Tibial artery (tissue), 4 donors: ENCODE results near the gene GRAMD2B.
A peak's percentile ranks its signal among the peaks of the same experiment; 100 is the strongest.

Experiments
- DNase-seq, 2 donors: peaks; one replicate each; pipeline ENCODE4 v3.0.0-alpha.2; 2019
- H3K27ac ChIP-seq, 2 donors: fragments of 200-600 bp; sonication (generic) in 1 of 2; 1 replicate in 1 of 2; 2 replicates in 1 of 2; pipeline ENCODE4 v1.5.1; 2018 to 2019; ENCODE audit warnings: mild to moderate bottlenecking in 1 of 2
- H3K27me3 ChIP-seq, 2 donors: fragments of 200-600 bp; sonication (generic) in 1 of 2; one replicate each; pipeline versions ENCODE4 v1.5.1 to v1.6.0; 2016 to 2019
- H3K36me3 ChIP-seq, 3 donors: fragments of 200-600 bp; sonication (generic) in 2 of 3; one replicate each; pipeline ENCODE4 v1.5.1; 2016 to 2019; ENCODE audit warnings: mild to moderate bottlenecking in 2 of 3
- H3K4me1 ChIP-seq, 4 donors: fragments of 200-600 bp; sonication (generic) in 2 of 4; 1 replicate in 3 of 4; 2 replicates in 1 of 4; pipeline ENCODE4 v1.5.1; 2016 to 2019
- H3K4me3 ChIP-seq, 2 donors: fragments of 200-600 bp; sonication (generic) in 1 of 2; 1 replicate in 1 of 2; 2 replicates in 1 of 2; pipeline ENCODE4 v1.5.1; 2018 to 2019; ENCODE audit warnings: mild to moderate bottlenecking in 2 of 2
- H3K9me3 ChIP-seq, 3 donors: fragments of 200-600 bp; sonication (generic) in 1 of 3; one replicate each; pipeline ENCODE4 v1.5.1; 2016 to 2019
- CTCF ChIP-seq, 2 experiments: fragments of 200-600 bp in 1 of 2; fragments of 450-650 bp in 1 of 2; IDR thresholded peaks; one replicate each; pipeline ENCODE4 v1.5.1; 2017 to 2019; ENCODE audit warnings: antibody characterized with exemption in 2 of 2, mild to moderate bottlenecking in 1 of 2, moderate library complexity in 1 of 2
- intact Hi-C: fragments of 100-400 bp; cut with DNase I; formaldehyde crosslinking; loops from one replicate; pipeline ENCODE4 v1.15.0; 2023; ENCODE audit warnings: low total_unique reads

Gene GRAMD2B

GRCh38 chr5:126521130-126521529, 97.9 kb downstream of the GRAMD2B start:
- Histone ChIP-seq H3K4me3 (no peak overlapping the region), H3K4me1 (peaks cover 0 to 54% (median 43%) of the 10 kb centered on the region in 4 donors), H3K9me3 (no peaks in the 10 kb centered on the region), H3K27me3 (no peaks in the 10 kb centered on the region), H3K36me3 (no peaks in the 10 kb centered on the region), H3K27ac (peak overlapping the region in 1 of 2 donors; percentile 62)
- TF ChIP-seq CTCF (IDR thresholded peaks at IDR 0.05): no peak
- no peak for DNase-seq
- intact Hi-C loops: no loop called here

- no peak for DNase-seq
- Histone ChIP-seq H3K9me3 (no peaks in the 10 kb centered on the region), H3K4me3 (no peak overlapping the region), H3K27me3 (no peaks in the 10 kb centered on the region), H3K36me3 (no peaks in the 10 kb centered on the region), H3K4me1 (peaks cover 0 to 50% (median 42%) of the 10 kb centered on the region in 4 donors), H3K27ac (peak overlapping the region; percentile 43 to 69)
- no peak for TF ChIP-seq CTCF (IDR thresholded peaks at IDR 0.05)
- intact Hi-C loops: no loop called here
Observed at GRCh38 chr5:126523818-126524510, 100.8 kb downstream of the GRAMD2B start.

GRCh38 chr5:126525630-126526245, 102.5 kb downstream of the GRAMD2B start:
- H3K4me1 ChIP-seq: peaks cover 0 to 32% (median 27%) of the 10 kb centered on the region in 4 donors
- no peaks in the 10 kb centered on the region for H3K27me3 ChIP-seq
- H3K27ac ChIP-seq: peak overlapping the region; percentile 43 to 69
- no peak overlapping the region for H3K4me3 ChIP-seq
- H3K36me3 ChIP-seq: no peaks in the 10 kb centered on the region
- no peak for TF ChIP-seq CTCF (IDR thresholded peaks at IDR 0.05)
- intact Hi-C loops: no loop called here
- no peaks in the 10 kb centered on the region for H3K9me3 ChIP-seq
- DNase-seq: peak; percentile 81 to 87

- Histone ChIP-seq H3K4me3 (no peak overlapping the region), H3K36me3 (no peaks in the 10 kb centered on the region), H3K9me3 (no peaks in the 10 kb centered on the region), H3K27ac (peak overlapping the region in 1 of 2 donors; percentile 69), H3K27me3 (no peaks in the 10 kb centered on the region), H3K4me1 (peaks cover 0 to 35% (median 24%) of the 10 kb centered on the region in 4 donors)
- DNase-seq: no peak
- intact Hi-C loops: no loop called here
- TF ChIP-seq CTCF (IDR thresholded peaks at IDR 0.05): no peak
Observed at GRCh38 chr5:126526493-126526892, 103.3 kb downstream of the GRAMD2B start.

- Histone ChIP-seq H3K27me3 (no peaks in the 10 kb centered on the region), H3K4me3 (no peak overlapping the region), H3K9me3 (no peaks in the 10 kb centered on the region), H3K4me1 (peaks cover 0 to 42% (median 30%) of the 10 kb centered on the region in 4 donors), H3K36me3 (no peaks in the 10 kb centered on the region), H3K27ac (no peak overlapping the region)
- no peak for TF ChIP-seq CTCF (IDR thresholded peaks at IDR 0.05)
- intact Hi-C loops: no loop called here
- DNase-seq: no peak
Observed at GRCh38 chr5:126527158-126527557, 103.9 kb downstream of the GRAMD2B start.
